ENCODE results near the gene LRRC45.

GRCh38 chr17:82060614-82061013 is 37.5 kb downstream of the LRRC45 start:
- TF ChIP-seq CTCF (IDR thresholded peaks at IDR 0.05) (no peak), POLR2AphosphoS5 (IDR thresholded peaks at IDR 0.05) (no peak)

Data from stomach (tissue), 4 donors.